ENCODE measurements around the gene NDUFV1. TPM values are rescaled to one million over a fixed set of nuclear protein-coding genes. Genes with fewer than 3 reads are reported as not detected.

NDUFV1 gene
- total RNA-seq, 3 donors from 2014 or later, result 159 to 222 (median 186) TPM

DNA sequence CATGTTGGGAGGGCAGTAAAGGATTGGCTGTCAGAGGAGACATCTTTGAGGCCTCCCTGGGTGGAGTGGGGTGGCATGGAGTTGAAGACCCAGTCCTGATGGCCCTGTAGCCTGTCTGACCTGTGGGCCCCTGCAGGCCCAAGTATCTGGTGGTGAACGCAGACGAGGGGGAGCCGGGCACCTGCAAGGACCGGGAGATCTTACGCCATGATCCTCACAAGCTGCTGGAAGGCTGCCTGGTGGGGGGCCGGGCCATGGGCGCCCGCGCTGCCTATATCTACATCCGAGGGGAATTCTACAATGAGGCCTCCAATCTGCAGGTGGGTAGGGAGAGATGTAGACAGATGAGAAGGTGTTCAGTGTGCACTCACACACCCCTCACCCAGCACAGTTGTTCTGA is 2.6 kb downstream of the NDUFV1 start:
- no peaks in the 10 kb centered on the region for H3K36me3 ChIP-seq
- intact Hi-C loops (cut with DNase I; ENCODE audit: low total_unique reads), result no loop called here
- TF ChIP-seq, protein P1, sequence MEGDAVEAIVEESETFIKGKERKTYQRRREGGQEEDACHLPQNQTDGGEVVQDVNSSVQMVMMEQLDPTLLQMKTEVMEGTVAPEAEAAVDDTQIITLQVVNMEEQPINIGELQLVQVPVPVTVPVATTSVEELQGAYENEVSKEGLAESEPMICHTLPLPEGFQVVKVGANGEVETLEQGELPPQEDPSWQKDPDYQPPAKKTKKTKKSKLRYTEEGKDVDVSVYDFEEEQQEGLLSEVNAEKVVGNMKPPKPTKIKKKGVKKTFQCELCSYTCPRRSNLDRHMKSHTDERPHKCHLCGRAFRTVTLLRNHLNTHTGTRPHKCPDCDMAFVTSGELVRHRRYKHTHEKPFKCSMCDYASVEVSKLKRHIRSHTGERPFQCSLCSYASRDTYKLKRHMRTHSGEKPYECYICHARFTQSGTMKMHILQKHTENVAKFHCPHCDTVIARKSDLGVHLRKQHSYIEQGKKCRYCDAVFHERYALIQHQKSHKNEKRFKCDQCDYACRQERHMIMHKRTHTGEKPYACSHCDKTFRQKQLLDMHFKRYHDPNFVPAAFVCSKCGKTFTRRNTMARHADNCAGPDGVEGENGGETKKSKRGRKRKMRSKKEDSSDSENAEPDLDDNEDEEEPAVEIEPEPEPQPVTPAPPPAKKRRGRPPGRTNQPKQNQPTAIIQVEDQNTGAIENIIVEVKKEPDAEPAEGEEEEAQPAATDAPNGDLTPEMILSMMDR (IDR thresholded peaks at IDR 0.05), result no peak
- TF ChIP-seq POLR2A (IDR thresholded peaks at IDR 0.05) (no peak), POLR2AphosphoS5 (IDR thresholded peaks at IDR 0.05) (no peak)

DNA sequence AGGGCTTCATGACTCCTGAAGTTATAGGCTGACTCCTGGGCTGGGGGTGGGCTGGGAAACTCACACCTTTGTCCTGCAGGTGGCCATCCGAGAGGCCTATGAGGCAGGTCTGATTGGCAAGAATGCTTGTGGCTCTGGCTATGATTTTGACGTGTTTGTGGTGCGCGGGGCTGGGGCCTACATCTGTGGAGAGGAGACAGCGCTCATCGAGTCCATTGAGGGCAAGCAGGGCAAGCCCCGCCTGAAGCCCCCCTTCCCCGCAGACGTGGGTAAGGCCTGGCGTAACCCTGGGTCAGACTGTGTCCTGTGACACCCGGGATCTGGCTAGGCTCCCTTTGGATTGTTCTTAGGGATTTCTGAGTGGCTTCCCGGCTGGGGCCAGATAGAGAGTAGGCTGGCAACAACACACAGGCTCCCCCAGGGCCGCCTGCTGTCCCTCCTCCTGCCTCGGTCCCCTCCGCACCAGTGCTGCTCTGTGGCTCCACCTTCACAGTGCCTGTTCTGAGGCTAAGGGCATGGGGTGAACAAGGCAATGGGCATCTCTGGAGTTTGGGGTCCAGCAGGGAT is 3.6 kb downstream of the NDUFV1 start:
- Histone ChIP-seq H3K36me3 (no peaks in the 10 kb centered on the region), H3K9me3 (no peaks in the 10 kb centered on the region), H3K4me3 (no peak overlapping the region), H3K27ac (no peak overlapping the region), H3K27me3 (no peaks in the 10 kb centered on the region), H3K4me1 (peaks cover 0 to 8% of the 10 kb centered on the region in 2 donors)
- intact Hi-C loops (cut with DNase I; ENCODE audit: low total_unique reads), result no loop called here
- TF ChIP-seq, protein P1 (IDR thresholded peaks at IDR 0.05), result no peak
- TF ChIP-seq POLR2AphosphoS5 (IDR thresholded peaks at IDR 0.05), result no peak
- no peak for TF ChIP-seq POLR2A (IDR thresholded peaks at IDR 0.05)
- no peak for DNase-seq (ENCODE audit: low spot score in 2 of 2)

More for the DNA sequence above, 2.6 kb downstream of the NDUFV1 start:
- Histone ChIP-seq H3K9me3 (no peaks in the 10 kb centered on the region), H3K27ac (no peak overlapping the region), H3K4me3 (no peak overlapping the region), H3K4me1 (peaks cover 0 to 6% of the 10 kb centered on the region in 2 donors), H3K27me3 (no peaks in the 10 kb centered on the region)
- DNase-seq (ENCODE audit: low spot score in 2 of 2), result no peak

DNA sequence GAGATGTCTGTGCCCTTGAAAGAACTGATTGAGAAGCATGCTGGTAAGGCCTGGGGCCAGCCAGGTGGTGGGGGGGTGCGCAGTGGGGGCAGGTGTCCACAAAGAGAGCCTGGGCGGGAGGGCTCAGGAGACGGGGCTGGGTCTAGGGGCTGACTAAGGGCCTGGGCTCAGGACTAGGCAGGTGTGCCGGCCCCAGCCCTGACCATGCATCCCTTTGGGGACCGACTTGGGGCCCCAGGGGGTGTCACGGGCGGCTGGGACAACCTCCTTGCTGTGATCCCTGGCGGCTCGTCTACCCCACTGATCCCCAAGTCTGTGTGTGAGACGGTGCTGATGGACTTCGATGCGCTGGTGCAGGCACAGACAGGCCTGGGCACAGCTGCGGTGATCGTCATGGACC is 4.4 kb downstream of the NDUFV1 start:
- no peak overlapping the region for H3K27ac ChIP-seq
- no peaks in the 10 kb centered on the region for H3K9me3 ChIP-seq
- TF ChIP-seq POLR2A (IDR thresholded peaks at IDR 0.05) (no peak), POLR2AphosphoS5 (IDR thresholded peaks at IDR 0.05) (no peak)
- TF ChIP-seq, protein P1 (IDR thresholded peaks at IDR 0.05), result no peak
- no peak for DNase-seq (ENCODE audit: low spot score in 2 of 2)
- H3K4me1 ChIP-seq, result peaks cover 0 to 8% of the 10 kb centered on the region in 2 donors
- no peaks in the 10 kb centered on the region for H3K27me3 ChIP-seq
- H3K36me3 ChIP-seq, result no peaks in the 10 kb centered on the region
- intact Hi-C loops (cut with DNase I; ENCODE audit: low total_unique reads), result no loop called here
- no peak overlapping the region for H3K4me3 ChIP-seq

DNA sequence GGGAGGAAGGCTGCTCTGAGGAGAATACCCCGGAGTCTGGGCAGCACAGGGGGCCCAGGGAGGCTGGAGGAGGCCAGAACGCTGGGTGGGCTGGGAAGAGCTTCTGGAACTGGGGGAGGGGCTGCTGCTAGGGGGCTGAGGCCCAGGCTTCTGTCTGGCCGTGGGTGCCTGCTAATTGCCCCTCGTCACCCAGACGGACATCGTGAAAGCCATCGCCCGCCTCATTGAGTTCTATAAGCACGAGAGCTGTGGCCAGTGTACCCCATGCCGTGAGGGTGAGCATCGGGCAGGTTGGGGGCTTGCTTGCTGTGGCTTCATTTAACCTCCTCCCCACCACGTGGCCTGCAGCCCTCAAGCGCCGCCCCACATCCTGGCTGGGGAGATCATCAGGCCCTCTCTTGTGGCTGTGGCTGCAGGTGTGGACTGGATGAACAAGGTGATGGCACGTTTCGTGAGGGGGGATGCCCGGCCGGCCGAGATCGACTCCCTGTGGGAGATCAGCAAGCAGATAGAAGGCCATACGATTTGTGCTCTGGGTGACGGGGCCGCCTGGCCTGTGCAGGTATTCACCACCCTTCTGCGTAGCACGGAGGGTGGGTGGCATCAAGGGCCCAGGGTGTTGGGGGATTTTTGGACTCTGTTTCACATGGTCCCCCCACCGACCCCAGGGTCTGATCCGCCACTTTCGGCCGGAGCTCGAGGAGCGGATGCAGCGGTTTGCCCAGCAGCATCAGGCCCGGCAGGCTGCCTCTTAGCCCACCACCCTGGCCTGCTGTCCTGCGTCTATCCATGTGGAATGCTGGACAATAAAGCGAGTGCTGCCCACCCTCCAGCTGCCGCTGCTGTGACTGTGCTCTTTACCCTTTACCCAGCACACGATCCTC is 5.2 kb downstream of the NDUFV1 start:
- H3K4me1 ChIP-seq, result peaks cover 0 to 8% of the 10 kb centered on the region in 2 donors
- no peaks in the 10 kb centered on the region for H3K36me3 ChIP-seq
- H3K4me3 ChIP-seq, result no peak overlapping the region
- DNase-seq (ENCODE audit: low spot score in 2 of 2), result no peak
- no peaks in the 10 kb centered on the region for H3K27me3 ChIP-seq
- H3K27ac ChIP-seq, result no peak overlapping the region
- H3K9me3 ChIP-seq, result no peaks in the 10 kb centered on the region
- TF ChIP-seq POLR2A (IDR thresholded peaks at IDR 0.05), result no peak
- no peak for TF ChIP-seq POLR2AphosphoS5 (IDR thresholded peaks at IDR 0.05)
- TF ChIP-seq, protein P1 (IDR thresholded peaks at IDR 0.05), result no peak
- intact Hi-C loops (cut with DNase I; ENCODE audit: low total_unique reads), result no loop called here

DNA sequence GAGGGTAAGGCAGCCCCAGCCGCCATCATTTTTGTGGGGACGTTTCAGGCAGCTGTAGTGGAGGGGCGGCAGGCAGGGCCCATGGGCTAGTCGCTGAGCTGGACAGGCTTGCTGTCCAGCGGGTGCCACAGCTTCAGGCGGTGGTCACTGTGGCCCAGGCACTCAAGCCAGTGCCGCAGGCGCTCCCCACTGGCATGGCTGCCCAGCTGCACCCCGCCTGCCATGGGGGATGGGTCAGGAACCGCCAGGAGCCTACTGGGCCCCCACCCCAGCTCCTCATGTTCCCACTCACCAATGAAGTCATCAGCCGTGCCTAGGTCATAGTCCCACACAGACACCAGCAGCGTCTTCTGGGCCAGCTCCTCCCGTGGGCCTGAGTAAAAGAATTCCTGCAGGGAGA is 6.0 kb downstream of the NDUFV1 start:
- intact Hi-C loops (cut with DNase I; ENCODE audit: low total_unique reads), result no loop called here
- H3K9me3 ChIP-seq, result no peaks in the 10 kb centered on the region
- no peak overlapping the region for H3K27ac ChIP-seq
- no peak overlapping the region for H3K4me3 ChIP-seq
- H3K4me1 ChIP-seq, result peaks cover 0 to 8% of the 10 kb centered on the region in 2 donors
- no peaks in the 10 kb centered on the region for H3K36me3 ChIP-seq
- TF ChIP-seq POLR2A (IDR thresholded peaks at IDR 0.05), result no peak
- TF ChIP-seq POLR2AphosphoS5 (IDR thresholded peaks at IDR 0.05), result no peak
- TF ChIP-seq, protein P1 (IDR thresholded peaks at IDR 0.05), result no peak
- H3K27me3 ChIP-seq, result no peaks in the 10 kb centered on the region
- no peak for DNase-seq (ENCODE audit: low spot score in 2 of 2)

Data from breast epithelium (tissue), 4 donors.